Hematopoietic multipotent progenitor cell treated with erythropoietin and hydrocortisone succinate and interleukin-3 and kit ligand, for 17 days (in vitro differentiated cells): Measurements from ENCODE around the gene UBE2L3.

Source experiments
- DNase-seq: peaks from one replicate; pipeline ENCODE4 v3.0.0-alpha.2; 2015; ENCODE audit warnings: low spot score

Gene UBE2L3

DNA sequence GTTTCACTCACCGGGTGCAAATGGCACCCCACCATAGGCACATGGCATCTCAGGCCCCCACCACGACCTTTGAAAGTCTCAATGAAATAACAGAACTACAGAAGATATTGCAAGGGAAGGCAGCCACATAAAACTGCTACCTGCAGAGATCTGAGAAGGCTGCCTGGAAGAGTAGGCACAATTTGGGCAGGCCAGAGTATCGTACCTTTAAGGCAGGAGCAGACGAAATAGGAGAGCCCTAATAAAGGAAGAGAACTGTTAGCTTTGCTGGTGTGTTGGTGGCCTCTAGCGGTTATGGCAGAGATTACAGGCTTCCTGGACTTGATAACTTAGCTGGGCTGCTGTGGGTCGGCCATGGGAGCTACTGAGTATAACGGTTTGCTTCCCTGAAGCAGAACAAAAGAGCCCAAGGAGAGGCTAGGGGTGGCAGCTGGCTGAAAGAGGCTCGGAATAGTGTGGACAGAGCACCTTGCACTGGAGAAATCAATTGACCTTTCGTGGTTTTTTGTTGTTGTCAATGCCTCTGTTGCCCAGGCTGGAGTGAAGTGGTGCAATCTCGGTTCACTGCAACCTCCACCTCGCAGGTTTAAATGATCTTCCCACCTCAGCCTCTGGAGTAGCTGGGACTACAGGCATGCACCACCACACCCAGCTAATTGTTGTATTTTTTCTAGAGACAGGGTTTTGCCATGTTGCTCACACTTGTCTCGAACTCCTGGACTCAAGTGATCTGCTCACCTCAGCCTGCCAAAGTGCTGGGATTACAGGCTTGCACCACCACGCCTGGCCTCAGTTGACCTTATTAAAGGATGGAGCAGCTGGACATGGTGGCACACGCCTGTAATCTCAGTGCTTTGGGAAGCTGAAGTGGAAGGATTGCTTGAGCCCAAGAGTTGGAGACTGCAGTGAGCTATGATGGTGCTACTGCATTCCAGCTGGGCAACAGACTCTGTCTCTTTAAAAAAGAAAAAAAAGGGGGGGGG lies 79.4 kb downstream of the UBE2L3 start:
- peak; percentile 85 for DNase-seq

DNA sequence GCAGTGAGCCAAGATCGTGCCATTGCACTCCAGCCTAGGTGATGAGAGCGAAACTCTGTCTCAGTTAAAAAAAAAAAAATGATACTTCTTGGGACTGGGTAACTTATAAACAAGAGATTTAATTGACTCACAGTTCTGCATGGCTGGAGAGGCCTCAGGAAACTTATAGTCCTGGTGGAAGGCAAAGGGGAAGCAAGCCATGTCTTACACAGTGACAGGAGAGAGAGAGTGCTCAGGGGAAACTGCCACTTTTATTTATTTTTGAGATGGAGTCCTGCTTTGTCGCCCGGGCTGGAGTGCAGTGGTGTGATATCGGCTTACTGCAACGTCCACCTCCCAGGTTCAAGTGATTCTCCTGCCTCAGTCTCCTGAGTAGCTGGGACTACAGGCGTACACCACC lies 82.8 kb downstream of the UBE2L3 start:
- no peak for DNase-seq

DNA sequence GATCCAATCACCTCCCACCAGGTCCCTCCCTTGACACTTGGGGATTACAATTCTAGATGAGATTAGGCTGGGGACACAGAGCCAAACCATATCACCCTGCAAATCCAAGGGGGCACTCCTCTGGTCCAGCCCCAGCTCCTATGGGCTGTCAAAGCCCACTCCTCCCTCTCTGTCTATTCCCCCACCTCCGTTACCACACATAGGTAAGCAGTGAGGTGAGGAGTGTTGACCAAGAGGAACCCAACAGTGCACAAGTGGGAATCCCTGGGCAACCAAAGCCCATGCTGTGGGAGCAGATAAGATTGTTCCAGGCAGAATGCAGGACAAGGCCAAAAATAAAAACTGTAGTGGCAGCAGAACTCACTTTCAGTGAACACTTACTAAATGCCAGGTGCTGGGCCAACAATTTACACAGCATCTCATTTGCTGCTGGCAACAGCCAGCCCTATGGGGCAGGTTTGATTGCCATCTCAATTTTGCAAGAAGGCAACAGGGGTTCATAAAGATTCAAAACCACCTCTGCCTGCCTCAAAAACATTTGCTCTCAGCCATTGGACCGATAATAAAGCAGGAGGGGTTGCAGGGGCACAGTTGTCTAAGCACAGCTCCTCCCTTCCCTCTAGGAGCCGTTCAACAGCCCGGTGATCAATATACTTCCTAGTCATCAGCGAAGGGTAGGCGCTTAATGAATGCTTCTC lies 83.5 kb downstream of the UBE2L3 start:
- no peak for DNase-seq

DNA sequence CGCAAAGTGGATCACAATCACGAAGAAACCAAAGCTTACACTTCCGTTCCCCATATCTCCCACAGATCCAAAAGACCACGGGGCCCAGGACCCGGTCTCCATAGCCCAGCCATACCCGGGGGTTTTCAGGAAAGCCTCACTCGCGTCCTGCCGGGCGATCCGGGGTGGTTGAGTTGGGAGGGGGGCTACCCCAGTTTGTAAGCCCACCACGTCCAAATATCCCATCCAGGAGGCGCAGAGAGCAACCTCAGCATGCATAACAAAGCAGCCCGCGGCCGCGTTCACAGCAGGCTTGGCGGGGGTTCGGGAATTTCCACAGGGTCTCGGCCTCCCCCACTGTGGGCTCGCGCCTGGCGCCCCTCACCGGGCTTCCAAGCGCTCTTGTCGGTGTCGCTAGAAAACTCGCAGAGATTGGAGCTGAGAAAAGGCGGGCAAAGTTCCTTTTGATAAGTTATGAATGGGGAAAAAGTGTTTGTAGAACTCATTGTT lies 84.1 kb downstream of the UBE2L3 start:
- DNase-seq = no peak

DNA sequence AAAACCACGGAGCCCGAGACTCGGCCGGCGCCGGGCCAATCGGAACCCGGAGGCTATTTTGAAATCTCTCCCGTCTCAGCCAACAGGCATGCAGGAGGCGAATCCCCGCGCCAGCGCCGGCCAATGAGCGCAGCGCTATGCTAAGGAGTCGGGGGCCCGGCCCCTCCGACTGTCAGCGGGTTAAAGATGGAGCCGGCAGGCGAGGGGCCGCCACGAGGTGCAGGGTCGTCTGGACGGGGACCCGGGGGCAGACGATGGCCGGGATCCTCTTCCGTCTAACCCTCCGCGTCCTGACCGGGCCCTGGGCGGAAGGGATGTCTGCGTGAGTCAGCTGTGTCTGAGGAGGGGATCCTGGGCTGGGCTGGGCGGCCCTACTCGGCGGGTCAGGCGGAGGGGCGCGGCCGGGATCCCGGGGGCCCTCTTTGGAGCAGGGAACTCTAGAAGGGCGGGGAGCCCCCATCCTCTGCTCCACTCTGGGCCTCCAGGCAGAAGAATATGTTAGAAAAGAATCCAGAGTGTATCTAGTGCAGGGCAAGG lies 84.6 kb downstream of the UBE2L3 start:
- peak; percentile 28 for DNase-seq

DNA sequence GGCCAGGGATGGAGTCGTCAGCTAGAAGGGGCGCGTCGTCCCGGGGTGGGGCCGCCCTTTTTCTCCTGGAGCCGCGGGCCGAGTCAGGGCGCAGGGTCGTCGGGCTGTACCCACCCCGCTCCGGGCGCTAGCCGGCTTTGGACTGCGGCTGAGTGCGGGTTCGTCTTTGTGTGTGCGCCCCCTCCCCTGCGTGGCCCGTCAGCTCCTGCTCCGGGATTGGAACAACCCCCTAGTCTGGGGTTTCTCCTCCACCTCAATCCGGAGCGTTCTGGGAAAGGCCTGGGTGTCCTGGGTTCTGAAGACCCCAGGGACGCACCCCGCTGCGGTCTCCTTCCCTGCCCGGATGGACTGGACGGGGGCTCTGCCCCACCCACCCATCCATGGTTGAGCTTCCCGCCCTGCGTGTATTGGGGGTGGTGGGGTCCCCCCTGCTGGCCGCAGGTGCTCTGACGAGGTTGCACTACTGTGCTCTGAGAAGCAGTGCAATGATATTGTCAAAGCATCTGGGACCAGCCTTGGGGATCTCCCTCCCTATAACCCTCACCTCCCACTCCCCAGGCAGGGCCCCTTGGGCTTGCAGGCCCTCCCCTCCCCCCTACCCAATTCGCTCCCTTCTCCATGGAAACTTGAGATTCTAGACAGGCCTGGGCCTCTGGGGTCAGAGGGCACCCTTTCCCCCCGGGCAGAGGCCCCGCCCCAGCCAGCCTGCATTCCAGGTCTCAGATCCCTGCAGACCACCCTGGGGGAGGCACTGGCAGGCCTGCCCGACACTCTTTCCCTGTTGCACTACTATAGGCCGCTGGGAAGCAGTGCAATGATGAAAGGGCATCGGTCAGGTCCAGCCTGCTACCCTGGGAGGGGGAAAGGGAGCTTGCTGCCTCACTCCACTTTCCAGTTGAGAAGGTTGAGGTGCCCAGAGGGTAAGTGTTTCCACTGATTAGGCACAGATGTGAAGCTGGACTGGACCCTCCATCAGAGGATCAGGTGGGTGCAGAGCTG lies 85.3 kb downstream of the UBE2L3 start:
- no peak for DNase-seq

DNA sequence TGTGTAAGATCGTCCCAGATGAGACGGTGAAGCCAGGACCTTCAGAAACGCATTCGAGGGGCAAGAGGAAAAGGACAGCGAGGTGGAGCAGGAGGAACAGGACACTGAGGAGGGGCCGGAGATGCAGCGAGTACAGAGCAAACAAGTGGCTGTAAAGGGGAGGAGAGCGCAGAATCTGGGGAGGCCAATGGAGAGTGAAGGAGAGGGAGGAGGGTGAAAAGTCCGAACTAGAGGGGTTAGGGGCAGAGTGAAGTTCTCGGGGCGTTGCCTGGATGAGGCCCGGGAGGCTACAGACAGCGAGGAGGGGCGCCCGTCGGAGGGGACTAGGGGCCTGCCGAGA lies 89.5 kb downstream of the UBE2L3 start:
- no peak for DNase-seq

DNA sequence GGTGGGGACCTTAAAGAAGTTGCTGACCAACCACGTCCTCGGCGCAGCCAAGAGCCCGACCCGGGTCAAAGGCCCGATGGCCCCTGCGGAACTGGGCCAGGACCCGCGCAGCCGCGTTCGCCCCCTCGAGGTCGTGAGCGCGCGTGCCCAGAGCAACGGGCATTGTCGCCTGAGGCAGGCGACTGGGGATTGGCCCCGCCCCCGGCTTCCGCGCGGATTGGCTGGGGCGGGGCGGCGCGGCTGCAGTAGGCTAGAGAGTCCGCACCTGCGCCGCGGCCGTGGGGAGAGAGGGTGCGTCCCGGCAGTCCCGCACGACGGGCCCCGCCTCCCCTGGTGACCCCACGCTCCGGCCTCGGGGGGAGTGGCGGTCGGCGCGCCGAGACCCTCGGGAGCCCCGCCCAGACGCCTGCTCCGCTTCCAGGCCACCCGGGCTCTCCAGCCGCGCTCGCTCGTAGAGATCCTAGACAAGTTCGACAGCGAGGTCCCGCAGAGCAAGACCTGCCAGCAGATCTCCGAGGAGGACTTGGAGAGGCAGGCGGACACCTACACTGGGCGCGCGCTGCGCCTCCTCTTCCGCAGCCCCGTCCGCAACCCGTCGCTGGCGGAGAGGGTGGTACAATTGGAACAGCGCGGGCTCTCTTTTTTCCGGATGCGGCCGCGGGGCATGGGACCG lies 90.0 kb downstream of the UBE2L3 start:
- peak; percentile 66 for DNase-seq

DNA sequence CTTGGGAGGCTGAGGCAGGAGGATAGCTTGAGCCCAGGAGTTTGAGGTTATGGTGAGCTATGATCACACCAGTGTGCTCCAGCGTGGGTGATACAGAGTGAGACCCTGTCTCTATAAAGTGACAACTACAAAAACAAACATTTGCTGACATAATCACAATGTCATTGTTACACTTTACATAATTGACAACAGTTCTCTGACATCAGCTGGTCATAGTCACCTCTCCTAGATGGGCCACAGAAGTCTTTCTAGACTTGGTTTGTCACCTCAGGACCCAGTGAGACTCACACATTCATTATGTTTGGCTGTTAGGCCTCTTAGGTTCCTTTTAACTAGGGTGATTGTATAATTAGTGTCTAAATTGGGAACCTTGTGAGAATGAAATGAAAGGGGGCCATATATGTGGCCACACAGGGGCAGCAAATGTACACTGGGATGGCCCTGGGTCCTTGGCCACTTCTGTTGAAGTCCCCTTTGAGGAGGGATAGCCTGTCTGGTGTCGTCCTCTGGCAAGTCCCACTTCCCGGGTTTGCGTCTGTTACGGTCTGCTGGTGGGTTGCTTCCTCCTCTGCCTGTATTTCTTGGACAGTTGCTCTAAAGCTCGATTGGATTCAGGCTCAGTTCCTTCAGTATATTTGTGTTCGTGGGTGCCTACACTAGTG lies 92.5 kb downstream of the UBE2L3 start:
- no peak for DNase-seq

DNA sequence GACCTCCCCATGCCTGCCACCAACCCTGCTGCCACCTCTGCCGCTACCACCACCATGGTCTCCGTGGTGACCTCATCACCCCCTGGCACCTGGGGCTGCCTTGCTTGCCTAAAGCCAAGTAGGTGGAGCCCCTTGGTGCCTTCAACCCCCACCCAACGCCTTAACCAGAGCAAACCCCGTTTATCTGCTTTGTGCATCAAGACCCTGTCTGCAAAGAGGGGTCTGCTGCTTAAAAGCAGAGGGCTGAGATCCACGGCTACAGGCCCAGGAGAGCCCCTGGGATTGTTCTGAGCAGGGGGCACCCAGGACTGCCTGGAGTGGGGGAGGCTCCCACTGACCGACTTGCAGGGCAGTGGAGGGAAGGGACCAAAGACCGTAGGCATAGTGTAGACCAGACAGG lies 93.4 kb downstream of the UBE2L3 start:
- no peak for DNase-seq

DNA sequence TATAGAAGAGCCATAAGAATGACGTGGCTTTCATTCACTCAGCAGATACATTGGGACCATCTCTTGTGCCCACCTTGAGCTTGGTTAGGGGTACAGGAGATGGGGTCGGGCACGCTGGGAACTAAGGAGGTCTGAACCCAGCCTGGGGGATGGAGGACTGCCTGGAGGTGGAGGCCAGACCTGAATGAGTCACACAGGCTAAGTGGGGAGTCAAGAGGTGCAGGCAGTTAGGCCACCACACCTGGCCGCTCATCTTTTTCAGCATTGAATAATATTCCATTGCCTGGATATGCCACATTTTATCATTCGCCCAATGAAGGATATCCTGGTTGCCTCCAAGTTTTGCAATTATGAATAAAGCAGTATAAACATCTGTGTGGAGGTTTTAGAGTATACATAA lies 94.5 kb downstream of the UBE2L3 start:
- DNase-seq = no peak

DNA sequence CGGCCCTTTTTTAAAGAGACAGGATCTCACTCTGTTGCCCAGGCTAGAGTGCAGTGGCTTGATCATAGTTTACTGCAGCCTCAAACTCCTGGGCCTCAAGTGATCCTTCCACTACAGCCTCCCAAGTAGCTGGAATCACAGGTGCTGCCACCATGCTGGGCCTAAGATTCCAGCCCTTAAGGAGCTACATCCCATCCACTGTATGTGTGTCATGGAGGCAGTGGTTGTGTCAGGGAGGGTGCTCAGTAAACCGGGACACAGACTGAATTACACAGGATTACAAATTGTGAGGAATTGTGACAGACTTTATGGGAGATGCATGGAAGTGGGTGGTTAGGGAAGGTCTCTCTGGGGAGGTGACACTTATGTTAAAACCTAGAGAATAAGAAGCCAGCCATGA lies 96.2 kb downstream of the UBE2L3 start:
- no peak for DNase-seq

DNA sequence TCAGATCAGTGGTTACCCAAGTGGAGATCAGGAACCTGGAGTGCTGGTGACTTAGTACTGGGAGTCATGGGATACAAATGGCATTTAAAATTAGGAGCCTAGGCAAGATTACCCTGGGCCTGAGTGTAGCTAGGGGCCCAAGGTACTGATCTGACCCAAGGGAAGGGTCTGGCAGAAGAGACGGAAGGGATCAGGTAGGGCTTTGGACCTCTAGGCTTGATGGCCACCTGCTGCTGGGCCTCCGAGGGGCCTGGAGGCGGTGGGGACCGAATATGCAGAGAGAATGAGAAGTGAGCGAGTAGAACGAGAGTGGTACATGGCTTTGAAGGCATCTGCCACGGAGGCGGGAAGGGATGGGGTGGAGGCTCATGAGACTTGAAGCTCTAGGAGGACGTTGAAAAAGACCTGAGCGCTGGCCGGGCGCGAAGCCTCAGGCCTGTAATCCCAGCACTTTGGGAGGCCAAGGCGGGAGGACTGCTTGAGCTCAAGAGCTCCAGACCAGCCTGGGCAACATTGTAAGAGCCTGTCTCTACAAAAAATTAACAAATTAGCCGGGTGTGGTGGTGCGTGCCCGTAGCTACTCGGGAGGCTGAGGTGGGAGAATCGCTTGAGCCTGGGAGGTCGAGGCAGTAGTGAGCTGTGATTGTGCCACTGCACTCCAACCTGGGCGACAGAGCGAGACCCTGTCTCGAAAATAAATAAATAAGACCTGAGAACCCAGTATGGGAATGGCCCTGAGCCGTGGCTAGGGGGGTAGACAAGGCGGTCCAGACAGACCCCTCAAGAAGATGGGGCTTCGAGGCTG lies 97.7 kb downstream of the UBE2L3 start:
- DNase-seq = no peak

DNA sequence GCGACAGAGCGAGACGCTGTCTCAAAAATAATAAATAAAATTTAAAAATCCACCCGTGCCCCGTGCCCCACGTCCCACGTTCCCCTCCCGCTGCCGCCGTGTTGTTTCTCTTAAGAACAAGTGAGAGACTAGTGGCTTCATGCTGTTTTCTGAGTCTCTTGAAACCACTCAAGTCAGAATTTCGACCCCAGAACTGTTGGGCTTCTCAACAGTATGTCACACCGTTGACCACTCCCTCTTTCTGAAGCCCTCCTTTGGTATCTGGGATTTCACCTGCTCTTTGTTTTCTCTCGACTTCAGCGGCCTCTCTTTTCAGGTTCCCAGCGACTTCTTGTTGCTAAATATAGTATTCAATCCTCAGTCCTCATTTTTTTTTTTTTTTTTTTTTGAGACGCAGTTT lies 99.3 kb downstream of the UBE2L3 start:
- no peak for DNase-seq

DNA sequence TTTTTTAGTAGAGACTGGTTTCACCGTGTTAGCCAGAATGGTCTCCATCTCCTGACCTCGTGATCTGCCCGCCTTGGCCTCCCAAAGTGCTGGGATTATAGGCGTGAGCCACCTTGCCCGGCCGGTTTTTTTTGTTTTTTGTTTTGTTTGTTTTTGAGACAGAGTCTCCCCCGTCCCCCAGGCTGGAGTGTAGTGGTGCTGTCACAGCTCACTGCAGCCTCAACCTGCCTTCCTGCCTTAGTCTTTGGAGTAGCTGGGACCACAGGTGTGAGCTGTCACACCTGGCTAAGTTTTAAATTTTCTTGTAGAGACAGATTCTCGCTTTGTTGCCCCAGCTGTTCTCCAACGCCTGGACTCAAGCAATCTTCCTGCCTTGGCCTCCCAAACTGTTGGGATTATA lies 101.5 kb downstream of the UBE2L3 start:
- DNase-seq = no peak

DNA sequence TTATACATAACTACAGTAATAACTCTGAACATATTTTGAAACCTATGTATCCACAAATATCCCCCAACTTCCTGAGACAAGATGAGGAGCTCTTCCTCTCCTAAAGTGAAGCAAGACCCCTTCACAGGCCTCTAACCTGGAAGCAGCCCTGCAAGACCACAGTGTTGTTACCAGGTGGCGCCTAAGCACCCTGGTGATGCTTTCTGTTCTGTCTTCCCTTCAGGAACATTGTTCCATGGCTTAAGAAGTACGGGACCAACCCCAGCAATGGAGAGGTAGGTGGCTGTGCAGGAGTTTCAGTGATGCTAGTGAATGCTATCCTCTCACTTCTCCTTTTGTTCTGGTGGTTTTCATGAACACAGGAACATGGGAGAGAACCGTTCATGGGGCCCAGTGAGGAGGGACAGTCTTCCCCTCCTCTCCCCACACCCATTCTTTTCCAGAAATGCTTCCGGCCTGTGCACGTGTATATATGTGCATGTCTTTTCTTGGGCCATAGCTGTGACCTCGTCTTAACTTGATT lies 104.7 kb downstream of the UBE2L3 start:
- DNase-seq = no peak
